MG63 (cell line): ENCODE results near the gene KCNH1. TPM values are rescaled to one million over a fixed set of nuclear protein-coding genes. Genes with fewer than 3 reads are reported as not detected.
A peak's percentile ranks its signal among the peaks of the same experiment; 100 is the strongest.
"Not testable (repeated sequence)": the region's sequence is repeated elsewhere in the genome, so short reads cannot be mapped to it uniquely, and the experiment has no call there.

ENCODE experiments used
- DNase-seq: peaks from one replicate; pipeline ENCODE4 v3.0.0-alpha.2; 2020
- H3K27me3 ChIP-seq: fragments of 250-450 bp; sonication (Bioruptor Pico); 2 replicates; pipeline ENCODE4 v1.5.1; 2020; ENCODE audit warnings: mild to moderate bottlenecking, moderate library complexity
- H3K36me3 ChIP-seq: fragments of 250-450 bp; sonication (Bioruptor Pico); 2 replicates; pipeline ENCODE4 v1.5.1; 2020; ENCODE audit warnings: mild to moderate bottlenecking, moderate library complexity
- H3K4me3 ChIP-seq: fragments of 250-450 bp; sonication (Bioruptor Pico); 2 replicates; pipeline ENCODE4 v1.5.1; 2020; ENCODE audit warnings: mild to moderate bottlenecking, moderate library complexity
- H3K9me3 ChIP-seq: fragments of 250-450 bp; sonication (Bioruptor Pico); 2 replicates; pipeline ENCODE4 v1.5.1; 2020; ENCODE audit warnings: mild to moderate bottlenecking, moderate library complexity
- total RNA-seq: library from RNA; depleted of rRNA; stranded (reverse); fragments of >200 nt; shearing (Covaris generic); gene quantifications from 2 replicates; pipeline ENCODE4 v1.2.3, GENCODE V29; 2014; ENCODE audit warnings: low replicate concordance

The KCNH1 gene
- total RNA-seq, 1 experiment from 2014 or later: not detected

DNA sequence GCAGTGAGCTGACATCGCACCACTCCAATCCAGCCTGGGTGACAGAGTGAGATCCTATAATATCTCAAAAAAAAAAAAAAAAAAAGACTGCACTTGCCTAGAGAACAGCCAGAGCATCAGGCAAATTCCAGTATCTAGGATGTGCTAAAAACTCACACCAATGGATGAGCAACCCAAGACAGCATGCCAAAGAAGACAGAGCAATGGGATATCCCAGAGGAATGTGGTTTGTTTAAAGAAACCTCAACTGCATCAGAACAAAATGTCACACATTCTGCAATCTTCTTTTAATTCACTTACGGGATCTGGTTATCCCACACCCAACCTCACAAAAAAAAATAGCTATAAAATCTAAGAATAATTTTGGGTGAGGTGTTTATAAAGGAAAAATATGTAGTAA is 7.3 kb downstream of the KCNH1 start:
- no peak for DNase-seq
- Histone ChIP-seq H3K4me3 (no peak overlapping the region), H3K9me3 (no peaks in the 10 kb centered on the region), H3K36me3 (no peaks in the 10 kb centered on the region), H3K27me3 (no peaks in the 10 kb centered on the region; the same call in none of the 2 replicates)

DNA sequence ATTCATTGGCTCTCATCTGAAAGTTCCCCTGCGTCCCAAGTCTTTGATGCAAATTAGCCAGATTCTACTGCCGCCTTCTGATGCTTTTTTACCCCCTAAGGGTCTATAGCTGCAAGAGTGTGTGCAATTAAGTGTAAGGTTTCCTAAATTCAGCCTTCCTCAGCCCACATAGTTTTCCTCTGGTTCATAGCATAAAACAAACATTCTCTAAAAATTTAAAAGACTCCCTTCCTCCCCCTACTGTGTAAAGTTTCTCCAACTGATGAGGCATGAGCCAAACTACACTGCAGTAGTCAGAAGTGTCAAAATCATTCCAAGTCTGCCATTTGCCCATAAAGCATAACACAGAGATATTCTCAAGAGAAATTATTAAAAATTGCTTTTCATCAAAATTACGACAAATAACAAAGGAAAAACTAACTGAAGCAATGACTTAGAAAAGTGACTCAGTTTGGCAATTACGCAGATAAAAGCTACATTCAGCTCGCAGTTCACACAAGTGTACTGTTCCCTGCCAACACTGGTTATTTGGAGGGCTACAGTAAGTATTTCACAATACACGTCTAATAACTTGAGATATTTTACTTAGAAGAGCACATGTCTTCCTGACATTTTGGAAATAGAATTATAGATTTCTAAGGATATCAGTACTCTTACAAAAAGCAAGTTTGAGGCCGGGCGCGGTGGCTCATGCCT is 15.4 kb downstream of the KCNH1 start:
- peaks cover 2% of the 10 kb centered on the region; the same call in 1 of the 2 replicates for H3K9me3 ChIP-seq
- H3K27me3 ChIP-seq: no peaks in the 10 kb centered on the region
- H3K36me3 ChIP-seq: no peaks in the 10 kb centered on the region
- no peak for DNase-seq
- no peak overlapping the region for H3K4me3 ChIP-seq

DNA sequence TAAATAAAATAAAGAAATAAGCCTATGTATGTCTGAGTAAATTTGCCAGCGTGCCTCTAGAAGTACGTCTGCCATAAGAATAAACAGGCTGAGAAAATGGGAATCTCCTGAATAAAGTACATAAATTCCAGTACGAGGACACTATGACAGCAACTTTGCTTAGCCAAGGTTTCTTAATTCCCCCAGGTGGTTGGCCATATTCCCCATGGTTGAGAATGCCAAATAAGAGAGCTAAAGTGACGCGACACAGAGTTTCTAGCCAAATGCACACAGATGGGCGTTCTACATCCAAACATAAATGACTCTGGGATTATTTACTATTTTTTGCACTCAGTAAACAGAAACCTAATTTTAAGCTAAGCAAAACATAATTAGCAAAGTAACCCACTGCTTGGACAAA is 19.5 kb downstream of the KCNH1 start:
- DNase-seq: no peak
- no peak overlapping the region for H3K4me3 ChIP-seq
- H3K27me3 ChIP-seq: no peaks in the 10 kb centered on the region
- H3K36me3 ChIP-seq: no peaks in the 10 kb centered on the region
- no peaks in the 10 kb centered on the region; the same call in 1 of the 2 replicates for H3K9me3 ChIP-seq

DNA sequence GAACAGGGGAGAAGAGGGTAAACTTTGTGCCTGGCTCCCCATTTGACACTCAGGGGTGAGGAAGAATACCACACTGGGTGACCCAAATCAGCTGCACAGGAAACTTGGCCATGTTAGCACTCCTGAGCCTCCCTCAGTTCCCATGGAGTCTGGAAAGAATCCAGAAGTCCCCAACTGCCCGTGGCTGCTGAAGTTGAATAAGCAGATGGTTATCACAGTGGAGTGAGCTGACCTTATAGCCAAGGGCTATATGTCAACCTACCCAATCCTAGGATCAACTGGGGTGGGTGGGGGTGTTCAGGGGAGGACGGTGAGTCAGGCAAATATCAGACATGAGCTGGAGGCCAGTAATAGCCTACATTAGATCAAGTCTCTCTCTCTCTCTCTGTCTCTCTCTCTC is 20.4 kb downstream of the KCNH1 start:
- H3K36me3 ChIP-seq: no peaks in the 10 kb centered on the region
- DNase-seq: no peak

DNA sequence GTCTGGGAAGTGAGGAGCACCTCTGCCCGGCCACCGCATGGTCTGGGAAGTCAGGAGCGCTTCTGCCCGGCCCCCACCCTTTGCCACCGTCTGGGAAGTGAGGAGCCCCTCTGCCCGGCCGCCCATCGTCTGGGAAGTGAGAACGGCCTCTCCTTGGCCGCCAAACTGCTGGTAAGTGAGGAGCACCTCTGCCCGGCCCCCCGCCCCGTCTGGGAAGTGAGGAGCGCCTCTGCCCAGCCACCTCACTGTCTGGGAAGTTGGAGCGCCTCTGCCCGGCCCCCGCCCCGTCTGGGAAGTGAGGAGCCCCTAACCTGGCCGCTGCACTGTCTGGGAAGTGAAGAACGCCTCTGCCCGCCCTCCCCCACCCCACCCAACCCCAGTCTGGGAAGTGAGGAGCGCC is 22.6 kb downstream of the KCNH1 start:
- no peak for DNase-seq
- Histone ChIP-seq H3K36me3 (no peaks in the 10 kb centered on the region), H3K9me3 (no peaks in the 10 kb centered on the region; the same call in 1 of the 2 replicates), H3K4me3 (no peak overlapping the region), H3K27me3 (no peaks in the 10 kb centered on the region)

More for the DNA sequence above, 20.4 kb downstream of the KCNH1 start:
- Histone ChIP-seq H3K9me3 (no peaks in the 10 kb centered on the region; the same call in 1 of the 2 replicates), H3K4me3 (no peak overlapping the region), H3K27me3 (no peaks in the 10 kb centered on the region)

DNA sequence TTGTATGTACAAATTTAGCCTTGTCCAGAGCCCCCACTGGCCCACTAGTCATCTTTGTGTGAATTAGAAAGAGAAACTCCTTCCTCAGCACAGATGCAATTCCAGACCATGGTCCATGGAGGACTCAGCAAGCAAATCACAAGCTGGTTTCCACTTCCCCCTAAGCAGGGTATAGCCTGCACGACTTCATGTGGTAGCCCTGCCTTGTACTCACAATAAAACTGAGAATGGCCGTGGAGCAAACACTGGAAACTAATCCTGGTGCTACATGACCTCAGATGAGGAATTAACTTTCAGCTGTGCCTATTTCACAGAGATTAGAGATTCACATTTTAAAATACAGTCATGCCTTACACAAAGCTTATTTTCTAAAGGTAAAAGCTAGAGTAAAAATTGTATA is 32.5 kb downstream of the KCNH1 start:
- 0 out of 2 replicates have a peak, but pooled peaks cover 3% of the 10 kb centered on the region for H3K27me3 ChIP-seq
- no peaks in the 10 kb centered on the region for H3K9me3 ChIP-seq
- H3K4me3 ChIP-seq: no peak overlapping the region
- no peak for DNase-seq
- H3K36me3 ChIP-seq: no peaks in the 10 kb centered on the region

DNA sequence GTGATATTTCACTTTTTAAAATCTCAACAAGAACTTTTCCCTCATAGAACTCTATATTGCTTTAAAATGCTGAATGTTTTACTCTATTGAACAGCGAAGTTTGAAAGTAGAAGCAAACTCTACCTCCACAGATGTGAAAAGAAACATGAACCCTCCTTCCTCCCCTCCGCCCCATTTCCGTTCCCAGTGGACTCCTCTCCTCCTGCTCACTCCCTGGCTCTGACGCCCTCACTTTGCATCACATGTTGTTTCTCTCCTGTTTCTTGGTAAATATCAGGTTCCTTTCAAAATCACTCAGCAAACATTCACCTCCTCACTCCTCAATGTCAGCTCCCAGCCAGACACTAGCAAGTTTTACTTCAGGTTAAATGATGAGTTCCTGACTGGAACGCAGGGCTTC is 34.6 kb downstream of the KCNH1 start:
- no peaks in the 10 kb centered on the region for H3K9me3 ChIP-seq
- DNase-seq: no peak
- no peak overlapping the region for H3K4me3 ChIP-seq
- H3K36me3 ChIP-seq: no peaks in the 10 kb centered on the region
- 0 out of 2 replicates have a peak, but pooled peaks cover 3% of the 10 kb centered on the region for H3K27me3 ChIP-seq

DNA sequence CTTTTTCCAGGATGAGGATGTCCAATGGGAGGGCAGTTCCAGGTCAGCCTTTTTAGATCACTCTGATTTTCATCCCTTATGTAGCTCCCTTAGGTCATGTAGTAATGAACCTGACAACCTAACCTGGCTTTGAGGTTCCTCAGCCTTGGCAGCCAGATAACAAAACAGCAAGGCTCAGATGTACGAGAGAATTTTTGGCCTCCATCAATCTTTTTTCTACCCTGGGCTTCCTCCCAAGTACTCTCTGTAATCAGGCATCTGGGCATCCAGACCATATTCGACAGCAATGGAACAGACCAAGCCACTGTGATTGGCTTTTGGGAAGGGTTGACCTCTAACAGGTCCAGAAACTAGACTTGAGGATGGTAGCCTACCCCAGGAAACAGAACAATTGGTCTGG is 38.6 kb downstream of the KCNH1 start:
- no peaks in the 10 kb centered on the region for H3K27me3 ChIP-seq
- no peak overlapping the region for H3K4me3 ChIP-seq
- no peak for DNase-seq
- H3K36me3 ChIP-seq: no peaks in the 10 kb centered on the region
- no peaks in the 10 kb centered on the region for H3K9me3 ChIP-seq

DNA sequence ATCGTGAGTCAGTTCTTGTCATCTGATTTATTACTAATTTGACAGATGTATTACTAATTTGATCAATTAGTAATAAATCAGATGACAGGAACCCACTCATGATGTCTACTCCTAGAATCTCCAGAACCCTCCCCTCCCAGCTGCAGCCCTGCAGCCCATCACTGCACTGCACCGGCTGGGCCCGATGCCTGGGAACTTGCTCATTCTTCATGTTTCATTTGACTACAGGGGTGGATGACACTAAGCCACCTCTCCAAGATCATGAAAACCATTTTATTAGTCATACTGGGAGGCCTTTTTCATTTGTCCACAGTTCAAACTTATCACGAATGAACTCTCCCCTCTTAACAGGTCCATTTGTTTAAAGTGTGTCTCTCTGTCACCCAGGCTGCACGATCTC is 41.0 kb downstream of the KCNH1 start:
- DNase-seq: no peak
- H3K4me3 ChIP-seq: no peak overlapping the region
- H3K36me3 ChIP-seq: no peaks in the 10 kb centered on the region

DNA sequence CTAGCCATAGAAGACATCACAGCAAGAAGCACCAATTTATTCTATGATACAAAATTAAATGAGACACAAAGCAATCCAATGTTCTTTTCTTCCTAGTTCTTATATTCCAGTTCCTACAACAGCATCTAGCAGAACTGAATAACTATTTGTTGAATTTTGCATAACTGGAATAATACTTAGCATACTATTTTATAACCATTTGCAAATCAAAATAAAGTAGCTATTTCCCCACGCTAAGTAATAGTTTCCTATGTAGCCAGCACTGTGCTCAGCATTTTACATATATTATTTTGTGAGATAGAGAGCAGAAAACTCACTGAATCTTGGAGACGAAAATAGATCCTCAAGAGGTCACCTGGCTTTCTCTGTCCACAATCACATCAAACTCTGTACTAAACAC is 42.1 kb downstream of the KCNH1 start:
- no peak for DNase-seq
- Histone ChIP-seq H3K9me3 (no peaks in the 10 kb centered on the region), H3K36me3 (no peaks in the 10 kb centered on the region), H3K4me3 (no peak overlapping the region), H3K27me3 (no peaks in the 10 kb centered on the region)

More for the DNA sequence above, 41.0 kb downstream of the KCNH1 start:
- H3K9me3 ChIP-seq: no peaks in the 10 kb centered on the region
- no peaks in the 10 kb centered on the region for H3K27me3 ChIP-seq

DNA sequence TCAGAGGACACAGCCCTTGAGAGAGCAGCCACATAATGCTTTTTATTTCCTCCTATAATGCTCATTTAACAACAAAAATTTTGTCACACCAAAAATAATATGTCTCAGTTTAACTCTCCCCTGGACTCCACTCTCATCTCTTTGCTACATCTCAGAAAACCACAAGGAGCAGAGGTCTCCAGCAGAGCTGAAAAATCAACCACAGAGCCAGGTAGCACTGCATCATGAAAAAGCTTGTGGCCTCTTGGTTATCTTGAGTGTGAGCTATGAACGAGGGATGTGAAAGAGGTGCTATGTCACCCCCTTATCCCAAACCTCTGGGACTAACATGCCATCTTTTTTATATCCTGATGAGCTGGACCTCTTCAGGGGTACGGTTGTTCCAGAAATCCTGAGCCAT is 44.4 kb downstream of the KCNH1 start:
- no peak for DNase-seq
- no peaks in the 10 kb centered on the region for H3K36me3 ChIP-seq
- no peaks in the 10 kb centered on the region for H3K9me3 ChIP-seq
- no peaks in the 10 kb centered on the region for H3K27me3 ChIP-seq
- no peak overlapping the region for H3K4me3 ChIP-seq

DNA sequence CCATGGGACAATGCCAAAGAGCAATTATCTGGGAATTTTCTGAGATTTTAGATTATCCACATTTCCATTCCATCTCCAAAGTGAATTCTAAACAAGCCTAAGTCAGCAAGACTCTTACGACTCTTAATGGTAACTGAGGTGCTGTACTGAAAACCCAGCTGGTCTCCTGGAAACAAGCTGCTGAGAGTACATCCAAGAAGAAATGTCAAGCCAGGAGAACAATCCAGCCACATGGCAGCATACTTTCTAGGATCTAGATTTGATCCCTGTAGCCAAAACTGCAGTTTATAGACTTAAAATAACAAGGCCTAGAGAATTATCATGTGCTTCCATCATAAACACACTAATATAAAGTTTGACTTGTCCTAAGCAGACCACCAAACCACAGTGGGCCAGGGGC is 45.8 kb downstream of the KCNH1 start:
- no peak for DNase-seq
- Histone ChIP-seq H3K9me3 (no peaks in the 10 kb centered on the region), H3K36me3 (no peaks in the 10 kb centered on the region), H3K4me3 (no peak overlapping the region), H3K27me3 (no peaks in the 10 kb centered on the region)

DNA sequence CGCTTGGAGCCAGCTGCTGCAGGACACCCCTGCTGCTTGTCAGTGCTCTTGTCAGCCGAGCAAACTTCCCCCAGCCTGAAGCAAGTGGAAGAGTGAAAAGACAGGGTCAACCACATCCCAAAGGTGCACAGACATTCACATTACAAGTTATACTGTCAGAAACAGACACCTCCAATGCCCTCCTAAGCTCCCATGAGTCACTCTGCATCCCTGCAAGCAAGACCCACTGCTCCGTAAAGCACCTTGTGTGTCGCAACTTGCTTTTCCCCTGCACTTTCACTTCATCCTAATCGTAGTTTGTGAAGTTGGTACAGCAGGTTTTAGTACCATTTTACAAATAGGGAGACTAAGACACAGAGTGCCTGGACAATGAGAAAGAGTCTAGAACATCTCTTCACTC is 51.1 kb downstream of the KCNH1 start:
- DNase-seq: no peak
- Histone ChIP-seq H3K9me3 (no peaks in the 10 kb centered on the region), H3K4me3 (no peak overlapping the region), H3K27me3 (no peaks in the 10 kb centered on the region), H3K36me3 (no peaks in the 10 kb centered on the region)

DNA sequence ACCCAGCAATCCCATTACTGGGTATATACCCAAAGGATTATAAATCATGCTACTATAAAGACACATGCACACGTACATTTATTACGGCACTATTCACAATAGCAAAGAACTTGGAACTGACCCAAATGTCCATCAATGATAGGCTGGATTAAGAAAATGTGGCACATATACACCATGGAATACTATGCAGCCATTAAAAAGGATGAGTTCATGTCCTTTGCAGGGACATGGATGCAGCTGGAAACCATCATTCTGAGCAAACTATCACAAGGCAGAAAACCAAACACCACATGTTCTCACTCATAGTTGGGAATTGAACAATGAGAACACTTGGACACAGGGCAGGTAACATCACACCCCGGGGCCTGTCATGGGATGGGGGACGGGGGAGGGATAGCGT is 52.5 kb downstream of the KCNH1 start:
- not testable (repeated sequence) for H3K27me3 ChIP-seq, H3K36me3 ChIP-seq, DNase-seq, H3K4me3 ChIP-seq, H3K9me3 ChIP-seq

DNA sequence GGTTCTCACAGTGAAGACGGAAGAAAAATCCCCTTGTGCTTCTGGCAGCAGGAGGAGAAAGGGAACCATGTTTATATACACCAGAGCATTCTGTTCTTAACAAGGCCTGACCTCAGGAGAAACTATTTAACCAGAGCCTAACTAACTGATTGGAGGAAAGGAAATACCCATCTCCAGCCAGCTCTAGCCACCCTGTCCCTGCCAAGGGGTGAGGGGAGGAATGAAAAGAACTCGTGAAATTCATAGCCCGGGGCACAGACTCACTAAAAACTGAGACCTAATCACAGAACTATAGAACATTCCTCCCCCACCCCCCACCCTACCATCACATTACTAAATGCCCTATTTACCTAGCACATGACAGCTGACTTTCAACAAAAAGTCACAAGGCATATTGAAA is 65.0 kb downstream of the KCNH1 start:
- no peak for DNase-seq
- Histone ChIP-seq H3K9me3 (no peaks in the 10 kb centered on the region), H3K4me3 (no peak overlapping the region), H3K36me3 (no peaks in the 10 kb centered on the region), H3K27me3 (peaks cover 6% of the 10 kb centered on the region; the same call in 1 of the 2 replicates)

DNA sequence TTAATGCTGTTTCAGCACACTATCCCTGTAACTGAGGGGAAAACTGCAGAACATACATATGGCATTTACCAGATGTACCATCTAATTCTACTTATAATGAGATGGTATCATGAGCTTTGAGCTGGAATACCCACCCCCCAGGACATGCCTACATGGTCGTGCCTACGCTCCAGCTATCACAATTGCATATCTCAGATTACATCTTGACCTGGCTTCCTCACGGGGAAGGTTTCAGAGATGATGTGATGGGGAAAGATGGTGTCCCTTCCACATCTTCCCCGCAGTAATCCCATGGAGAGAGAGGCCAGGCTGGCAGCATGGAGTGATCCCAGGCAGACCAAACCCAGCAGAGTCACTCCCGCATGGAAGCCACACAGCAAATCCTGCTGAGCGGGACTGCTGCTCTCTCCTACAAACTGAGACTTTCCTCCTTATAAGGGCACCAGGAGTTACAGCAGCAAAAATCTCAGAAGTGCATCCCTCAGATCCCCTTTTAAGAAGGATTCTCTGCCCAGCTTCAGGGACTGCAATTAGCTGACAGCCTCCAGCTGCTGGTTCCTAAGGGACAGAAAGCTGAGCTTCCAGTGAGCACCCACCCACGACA is 67.1 kb downstream of the KCNH1 start:
- Histone ChIP-seq H3K36me3 (no peaks in the 10 kb centered on the region), H3K9me3 (no peaks in the 10 kb centered on the region), H3K4me3 (no peak overlapping the region), H3K27me3 (peaks cover 6% of the 10 kb centered on the region; the same call in 1 of the 2 replicates)
- DNase-seq: no peak

DNA sequence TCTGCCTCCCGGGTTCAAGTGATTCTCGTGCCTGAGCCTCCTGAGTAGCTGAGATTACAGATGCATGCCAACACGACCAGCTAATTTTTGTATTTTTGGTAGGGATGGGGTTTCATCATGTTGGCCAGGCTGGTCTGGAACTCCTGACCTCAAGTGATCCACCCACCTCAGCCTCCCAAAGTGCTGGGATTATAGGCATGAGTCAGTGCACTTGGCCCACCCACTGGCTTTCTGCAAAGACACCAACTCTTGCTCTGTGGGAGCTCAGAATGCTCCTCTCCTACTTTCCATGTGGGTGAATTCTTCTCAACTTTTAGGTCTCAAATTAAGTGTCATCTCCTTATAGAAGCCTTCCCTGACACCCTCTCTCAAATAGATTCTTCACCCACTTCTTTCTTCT is 92.1 kb downstream of the KCNH1 start:
- H3K27me3 ChIP-seq, H3K9me3 ChIP-seq, H3K4me3 ChIP-seq, H3K36me3 ChIP-seq: not testable (repeated sequence)
- peak; percentile 74 for DNase-seq

DNA sequence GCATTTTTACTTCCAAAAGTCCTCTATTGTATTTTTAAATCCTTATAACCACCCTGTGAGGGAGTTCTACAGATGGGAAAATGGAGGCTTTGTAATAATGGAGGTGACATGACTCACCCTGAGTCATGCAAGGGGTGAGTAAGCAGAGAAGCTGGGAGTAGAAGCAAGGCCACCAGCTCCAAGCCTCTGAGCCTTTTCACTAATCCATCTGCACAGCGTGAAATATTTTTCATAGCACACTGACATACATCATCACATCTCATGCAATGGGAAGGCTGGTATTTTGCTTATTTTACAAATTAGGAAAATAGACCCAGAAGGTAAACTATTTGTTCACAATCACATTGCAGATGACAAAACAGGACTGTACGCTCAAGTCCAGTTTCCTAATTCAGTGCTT is 96.9 kb downstream of the KCNH1 start:
- peak; percentile 92 for DNase-seq
- H3K4me3 ChIP-seq: no peak overlapping the region
- H3K27me3 ChIP-seq: no peaks in the 10 kb centered on the region
- H3K36me3 ChIP-seq: no peaks in the 10 kb centered on the region
- peaks cover 15% of the 10 kb centered on the region for H3K9me3 ChIP-seq
